Colonic mucosa (tissue), 4 donors: ENCODE data around the gene NMNAT1. TPM values are rescaled to one million over a fixed set of nuclear protein-coding genes. Genes with fewer than 3 reads are reported as not detected.

Experiments
- DNase-seq: peaks from one replicate; pipeline ENCODE4 v3.0.0-alpha.2; 2020
- H3K27ac ChIP-seq: fragments of 200-600 bp; one replicate; pipeline ENCODE4 v1.8.0; 2021
- H3K27me3 ChIP-seq: fragments of 200-600 bp; one replicate; pipeline ENCODE4 v1.8.0; 2021
- H3K36me3 ChIP-seq: fragments of 200-600 bp; one replicate; pipeline ENCODE4 v1.8.0; 2021
- H3K4me1 ChIP-seq: fragments of 200-600 bp; one replicate; pipeline ENCODE4 v1.8.0; 2021; ENCODE audit warnings: mild to moderate bottlenecking
- H3K4me3 ChIP-seq: fragments of 200-600 bp; one replicate; pipeline ENCODE4 v1.8.0; 2021
- H3K9ac ChIP-seq, 2 donors: one replicate each; pipeline ENCODE4 v1.7.0; 2013; ENCODE audit warnings: control low read depth in 2 of 2, low read depth in 2 of 2, low read length in 2 of 2
- H3K9me3 ChIP-seq: fragments of 200-600 bp; one replicate; pipeline ENCODE4 v1.8.0; 2021
- intact Hi-C: fragments of 100-400 bp; cut with DNase I; formaldehyde crosslinking; loops from one replicate; pipeline ENCODE4 v1.14.1; 2022
- total RNA-seq, 2 donors: library from RNA; stranded (reverse); fragmentation: NEBNext Ultra II Directional in 1 of 2; extraction: Animal tissue kit (Norgen Biotek cat#: 25700) in 1 of 2; gene quantifications; one replicate each; pipeline ENCODE4 v1.2.1, GENCODE V29; 2021
- TF ChIP-seq, protein P1 (sequence below): fragments of 200-600 bp; IDR thresholded peaks from one replicate; pipeline ENCODE4 v1.8.0; 2022; ENCODE audit warnings: antibody characterized with exemption, mild to moderate bottlenecking
- donor health status: healthy.
- donor health status: DM: no; HTN: no; CAD: no.
- donor health status: DM: no; HTN: no; CAD: no.

Gene NMNAT1
- total RNA-seq, 2 donors from 2014 or later = 18.8 to 25.4 TPM

DNA sequence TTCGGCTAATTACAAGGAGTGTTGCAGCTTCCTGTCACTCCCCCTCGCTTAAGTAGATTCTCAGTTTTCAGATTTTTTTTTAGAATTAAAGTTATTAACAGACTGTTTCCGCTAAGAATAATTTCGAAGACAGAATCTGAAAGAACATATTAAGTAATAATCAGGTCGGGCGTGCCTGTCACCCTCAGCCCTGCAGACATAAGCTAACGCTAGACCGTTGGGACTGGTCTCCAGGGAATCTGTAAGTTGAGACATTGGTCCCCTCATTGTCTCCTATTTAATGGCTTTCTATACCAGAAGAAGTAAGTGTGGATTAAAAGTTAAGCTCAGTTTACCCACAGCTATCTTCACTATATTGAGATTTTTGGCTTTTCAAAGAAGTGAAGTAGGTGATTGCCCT lies 14.5 kb downstream of the NMNAT1 start:
- TF ChIP-seq, protein P1, sequence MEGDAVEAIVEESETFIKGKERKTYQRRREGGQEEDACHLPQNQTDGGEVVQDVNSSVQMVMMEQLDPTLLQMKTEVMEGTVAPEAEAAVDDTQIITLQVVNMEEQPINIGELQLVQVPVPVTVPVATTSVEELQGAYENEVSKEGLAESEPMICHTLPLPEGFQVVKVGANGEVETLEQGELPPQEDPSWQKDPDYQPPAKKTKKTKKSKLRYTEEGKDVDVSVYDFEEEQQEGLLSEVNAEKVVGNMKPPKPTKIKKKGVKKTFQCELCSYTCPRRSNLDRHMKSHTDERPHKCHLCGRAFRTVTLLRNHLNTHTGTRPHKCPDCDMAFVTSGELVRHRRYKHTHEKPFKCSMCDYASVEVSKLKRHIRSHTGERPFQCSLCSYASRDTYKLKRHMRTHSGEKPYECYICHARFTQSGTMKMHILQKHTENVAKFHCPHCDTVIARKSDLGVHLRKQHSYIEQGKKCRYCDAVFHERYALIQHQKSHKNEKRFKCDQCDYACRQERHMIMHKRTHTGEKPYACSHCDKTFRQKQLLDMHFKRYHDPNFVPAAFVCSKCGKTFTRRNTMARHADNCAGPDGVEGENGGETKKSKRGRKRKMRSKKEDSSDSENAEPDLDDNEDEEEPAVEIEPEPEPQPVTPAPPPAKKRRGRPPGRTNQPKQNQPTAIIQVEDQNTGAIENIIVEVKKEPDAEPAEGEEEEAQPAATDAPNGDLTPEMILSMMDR = no peak
- intact Hi-C loops = no loop called here

DNA sequence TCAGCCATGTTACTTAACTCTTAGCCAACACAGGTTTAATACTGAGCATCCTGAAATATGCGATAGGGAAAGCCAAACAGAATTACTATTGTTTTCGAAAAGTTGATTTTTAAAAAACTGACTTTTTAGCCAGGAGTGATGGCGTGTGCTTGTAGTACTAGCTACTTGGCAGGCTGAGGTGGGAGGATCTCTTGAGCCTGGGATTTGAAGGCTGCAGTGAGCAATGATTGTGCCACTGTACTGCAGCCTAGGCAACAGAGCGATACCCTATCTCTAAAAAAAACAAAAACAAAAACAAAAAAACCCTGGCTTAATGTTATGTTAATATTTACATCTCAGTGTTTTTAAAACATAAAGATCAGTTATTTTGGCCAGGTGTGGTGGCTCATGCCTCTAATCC lies 16.7 kb downstream of the NMNAT1 start:
- Histone ChIP-seq H3K4me1 (no peaks in the 10 kb centered on the region), H3K27me3 (no peaks in the 10 kb centered on the region), H3K36me3 (no peaks in the 10 kb centered on the region), H3K9me3 (no peaks in the 10 kb centered on the region), H3K27ac (no peak overlapping the region), H3K4me3 (no peak overlapping the region), H3K9ac (no peak overlapping the region)
- intact Hi-C loops = no loop called here
- TF ChIP-seq, protein P1 = no peak
- DNase-seq = no peak

More for the DNA sequence above, 14.5 kb downstream of the NMNAT1 start:
- Histone ChIP-seq H3K36me3 (no peaks in the 10 kb centered on the region), H3K27me3 (no peaks in the 10 kb centered on the region), H3K9me3 (no peaks in the 10 kb centered on the region), H3K4me3 (no peak overlapping the region), H3K4me1 (no peaks in the 10 kb centered on the region), H3K9ac (no peak overlapping the region), H3K27ac (no peak overlapping the region)
- no peak for DNase-seq

DNA sequence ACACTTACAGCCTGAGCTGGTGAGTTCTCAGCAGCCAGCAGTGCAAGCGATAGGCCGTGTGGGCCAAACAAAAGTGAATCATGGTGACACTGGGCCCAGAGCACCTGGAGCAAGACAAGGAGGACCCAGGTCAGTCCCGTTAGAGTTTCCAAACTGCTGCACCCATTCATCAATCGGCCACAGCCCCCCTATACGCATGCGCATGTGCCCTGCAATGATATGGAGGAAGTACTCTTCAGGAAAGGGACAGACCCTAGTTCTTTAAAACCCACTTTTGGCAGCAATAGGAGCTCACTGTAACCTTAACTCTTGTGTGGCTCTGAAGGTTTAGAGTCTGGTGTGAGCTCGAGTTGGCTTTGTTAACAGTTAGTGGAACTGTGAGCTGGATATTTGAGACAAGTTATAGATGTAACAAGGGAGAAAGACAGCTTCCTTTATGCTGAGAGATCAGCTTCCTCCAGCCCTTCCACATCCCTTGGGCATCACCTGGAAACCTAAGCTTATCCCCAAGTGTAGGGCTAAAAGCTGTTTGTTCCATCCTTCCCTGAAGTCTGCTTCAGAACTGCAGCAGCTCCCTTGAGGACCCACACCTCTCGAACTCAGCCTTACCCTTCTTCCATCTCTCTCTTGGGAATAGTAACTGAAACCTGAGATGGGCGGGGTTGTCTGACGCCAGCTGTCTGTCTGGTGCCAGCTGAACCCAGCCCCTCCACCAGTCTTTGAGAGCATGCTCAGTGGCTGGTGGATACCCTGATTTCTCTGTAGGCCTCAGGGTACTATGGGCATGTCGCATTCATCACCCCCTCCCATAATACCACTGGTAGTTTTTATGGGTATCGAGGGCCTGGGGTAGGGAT lies 17.7 kb downstream of the NMNAT1 start:
- DNase-seq = no peak
- Histone ChIP-seq H3K9me3 (no peaks in the 10 kb centered on the region), H3K9ac (no peak overlapping the region), H3K27ac (no peak overlapping the region), H3K36me3 (no peaks in the 10 kb centered on the region), H3K4me3 (no peak overlapping the region), H3K27me3 (no peaks in the 10 kb centered on the region), H3K4me1 (no peaks in the 10 kb centered on the region)
- TF ChIP-seq, protein P1 = no peak
- intact Hi-C loops = no loop called here

DNA sequence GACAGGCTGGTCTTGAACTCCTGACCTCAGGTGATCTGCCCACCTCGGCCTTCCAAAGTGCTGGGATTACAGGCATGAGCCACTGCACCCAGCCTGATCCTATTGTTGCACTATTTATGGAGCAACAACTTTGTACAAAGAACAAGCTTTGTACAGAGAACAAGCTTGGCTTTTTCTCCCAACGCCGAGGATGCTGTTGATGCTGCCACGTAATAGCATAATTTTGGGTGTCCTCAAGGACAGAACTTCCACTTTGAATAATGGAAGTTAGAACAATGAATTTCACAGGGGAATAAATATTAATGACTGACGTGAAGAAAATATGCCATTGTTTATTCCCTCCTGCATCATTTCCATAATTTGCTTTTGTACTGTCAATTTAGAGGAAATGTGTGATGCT lies 41.0 kb downstream of the NMNAT1 start:
- Histone ChIP-seq H3K9ac (no peak overlapping the region), H3K27ac (no peak overlapping the region), H3K36me3 (peaks cover 6% of the 10 kb centered on the region), H3K9me3 (no peaks in the 10 kb centered on the region), H3K4me1 (no peaks in the 10 kb centered on the region), H3K4me3 (no peak overlapping the region), H3K27me3 (no peaks in the 10 kb centered on the region)
- TF ChIP-seq, protein P1 = no peak
- DNase-seq = no peak
- intact Hi-C loops = no loop called here

DNA sequence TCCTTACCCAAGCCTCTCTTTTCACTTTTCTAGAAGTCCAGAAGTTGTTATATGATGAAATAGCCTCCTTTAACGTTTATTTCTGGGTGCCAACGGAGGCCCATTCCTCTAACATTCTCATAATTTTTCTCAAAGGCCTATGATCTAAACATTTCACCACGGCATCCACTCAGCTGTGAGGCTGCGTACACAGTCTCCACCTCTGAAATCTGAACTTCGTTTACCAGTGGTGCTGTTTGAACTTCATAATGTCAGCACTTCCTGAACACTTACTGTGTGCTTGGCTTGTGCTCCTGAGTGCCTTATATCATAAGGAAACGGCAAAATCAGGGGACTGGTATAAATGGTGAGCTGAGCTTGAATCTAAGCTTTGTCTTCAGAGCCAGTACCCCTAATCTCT lies 41.7 kb downstream of the NMNAT1 start:
- H3K4me1 ChIP-seq = no peaks in the 10 kb centered on the region
- H3K36me3 ChIP-seq = peaks cover 6% of the 10 kb centered on the region
- TF ChIP-seq, protein P1 = no peak
- H3K4me3 ChIP-seq = no peak overlapping the region
- H3K27ac ChIP-seq = no peak overlapping the region
- no peak overlapping the region for H3K9ac ChIP-seq
- no peak for DNase-seq
- no peaks in the 10 kb centered on the region for H3K27me3 ChIP-seq
- intact Hi-C loops = no loop called here
- no peaks in the 10 kb centered on the region for H3K9me3 ChIP-seq
